ENCODE results near the gene ATP6V0A1.

DNA sequence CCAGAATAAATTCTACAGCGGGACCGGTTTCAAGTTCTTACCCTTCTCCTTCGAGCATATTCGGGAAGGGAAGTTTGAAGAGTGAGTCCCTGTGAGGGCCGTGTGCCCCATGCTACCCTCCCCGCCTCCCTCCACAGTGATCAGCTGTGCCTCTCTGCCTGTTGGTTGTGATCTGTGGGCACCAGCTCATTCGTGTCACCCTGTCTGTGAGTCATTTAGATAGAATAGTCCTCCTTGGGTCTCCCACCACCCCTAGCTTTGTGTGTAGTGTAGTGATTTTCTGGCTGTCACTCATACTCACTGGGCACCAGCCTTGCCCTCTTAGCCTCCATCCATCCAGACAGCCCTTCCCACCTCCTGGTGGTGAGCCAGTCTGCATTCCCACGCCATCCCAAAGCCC, 62.4 kb downstream of the ATP6V0A1 start:
- TF ChIP-seq, protein P1, sequence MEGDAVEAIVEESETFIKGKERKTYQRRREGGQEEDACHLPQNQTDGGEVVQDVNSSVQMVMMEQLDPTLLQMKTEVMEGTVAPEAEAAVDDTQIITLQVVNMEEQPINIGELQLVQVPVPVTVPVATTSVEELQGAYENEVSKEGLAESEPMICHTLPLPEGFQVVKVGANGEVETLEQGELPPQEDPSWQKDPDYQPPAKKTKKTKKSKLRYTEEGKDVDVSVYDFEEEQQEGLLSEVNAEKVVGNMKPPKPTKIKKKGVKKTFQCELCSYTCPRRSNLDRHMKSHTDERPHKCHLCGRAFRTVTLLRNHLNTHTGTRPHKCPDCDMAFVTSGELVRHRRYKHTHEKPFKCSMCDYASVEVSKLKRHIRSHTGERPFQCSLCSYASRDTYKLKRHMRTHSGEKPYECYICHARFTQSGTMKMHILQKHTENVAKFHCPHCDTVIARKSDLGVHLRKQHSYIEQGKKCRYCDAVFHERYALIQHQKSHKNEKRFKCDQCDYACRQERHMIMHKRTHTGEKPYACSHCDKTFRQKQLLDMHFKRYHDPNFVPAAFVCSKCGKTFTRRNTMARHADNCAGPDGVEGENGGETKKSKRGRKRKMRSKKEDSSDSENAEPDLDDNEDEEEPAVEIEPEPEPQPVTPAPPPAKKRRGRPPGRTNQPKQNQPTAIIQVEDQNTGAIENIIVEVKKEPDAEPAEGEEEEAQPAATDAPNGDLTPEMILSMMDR (IDR thresholded peaks at IDR 0.05), result no peak
- no peak for TF ChIP-seq POLR2A (IDR thresholded peaks at IDR 0.05; ENCODE audit: low read depth)
- TF ChIP-seq POLR2AphosphoS5 (IDR thresholded peaks at IDR 0.05), result no peak
- no peak for TF ChIP-seq EP300 (IDR thresholded peaks at IDR 0.05)
